Effector memory CD4-positive, alpha-beta T cell (primary cell): Measurements from ENCODE around the gene RHBDL2.
"Not testable (repeated sequence)": the region's sequence is repeated elsewhere in the genome, so short reads cannot be mapped to it uniquely, and the experiment has no call there.

Experiments
- DNase-seq, 3 donors: peaks; one replicate each; pipeline ENCODE4 v3.0.0-alpha.2; 2020
- H3K27ac ChIP-seq: 2 replicates; pipeline ENCODE4 v1.7.0; 2013; ENCODE audit warnings: mild to moderate bottlenecking, low read length, moderate library complexity; ENCODE audit not compliant: insufficient read depth, poor library complexity, severe bottlenecking
- H3K27me3 ChIP-seq: replicated peaks from 2 replicates; pipeline ENCODE4 v1.7.0; 2013; ENCODE audit warnings: mild to moderate bottlenecking, low read length; ENCODE audit not compliant: insufficient read depth, control insufficient read depth, poor library complexity, severe bottlenecking
- H3K36me3 ChIP-seq: 2 replicates; pipeline ENCODE4 v1.7.0; 2013; ENCODE audit warnings: mild to moderate bottlenecking, low read length, moderate library complexity; ENCODE audit not compliant: control insufficient read depth, insufficient read depth
- H3K4me1 ChIP-seq: 2 replicates; pipeline ENCODE4 v1.7.0; 2013; ENCODE audit warnings: low read length, mild to moderate bottlenecking; ENCODE audit not compliant: control insufficient read depth, insufficient read depth, poor library complexity, severe bottlenecking
- H3K4me3 ChIP-seq: 2 replicates; pipeline ENCODE4 v1.7.0; 2013; ENCODE audit warnings: low read length, low read depth, mild to moderate bottlenecking; ENCODE audit not compliant: insufficient read depth, poor library complexity, severe bottlenecking
- H3K9me3 ChIP-seq: 2 replicates; pipeline ENCODE4 v1.7.0; 2013; ENCODE audit warnings: mild to moderate bottlenecking, low read length, moderate library complexity; ENCODE audit not compliant: control insufficient read depth

Gene RHBDL2

DNA sequence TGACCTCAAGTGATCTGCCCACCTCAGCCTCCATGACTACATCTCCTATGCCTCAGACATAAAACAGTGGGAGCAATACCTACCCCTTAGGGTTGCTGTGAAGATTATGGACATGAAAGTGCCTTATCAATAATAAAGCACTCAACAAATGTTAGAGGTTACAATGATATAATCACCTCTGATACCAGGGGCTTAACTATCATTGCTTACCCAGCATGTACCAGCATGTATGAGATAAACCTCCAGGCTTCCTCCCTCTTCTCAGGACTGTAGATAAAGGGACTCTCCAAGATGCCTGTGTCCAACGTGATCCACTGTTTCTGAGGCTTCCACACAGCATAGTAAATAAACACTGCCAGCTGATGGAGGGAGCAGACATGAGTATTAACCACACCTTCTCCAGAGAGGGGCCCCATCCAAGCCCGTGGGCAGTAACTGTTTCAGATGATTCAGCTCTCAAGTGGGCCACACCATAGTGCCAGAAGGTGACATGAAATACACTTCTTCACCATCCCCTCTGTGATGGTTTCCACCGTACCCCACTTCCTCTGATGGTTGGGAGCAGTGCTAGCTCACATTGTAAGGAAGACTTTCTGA is 26.2 kb downstream of the RHBDL2 start:
- Histone ChIP-seq H3K4me1 (no peaks in the 10 kb centered on the region), H3K4me3 (no peak overlapping the region), H3K27ac (no peak overlapping the region), H3K9me3 (no peaks in the 10 kb centered on the region), H3K36me3 (no peaks in the 10 kb centered on the region), H3K27me3 (no peaks in the 10 kb centered on the region)
- no peak for DNase-seq

DNA sequence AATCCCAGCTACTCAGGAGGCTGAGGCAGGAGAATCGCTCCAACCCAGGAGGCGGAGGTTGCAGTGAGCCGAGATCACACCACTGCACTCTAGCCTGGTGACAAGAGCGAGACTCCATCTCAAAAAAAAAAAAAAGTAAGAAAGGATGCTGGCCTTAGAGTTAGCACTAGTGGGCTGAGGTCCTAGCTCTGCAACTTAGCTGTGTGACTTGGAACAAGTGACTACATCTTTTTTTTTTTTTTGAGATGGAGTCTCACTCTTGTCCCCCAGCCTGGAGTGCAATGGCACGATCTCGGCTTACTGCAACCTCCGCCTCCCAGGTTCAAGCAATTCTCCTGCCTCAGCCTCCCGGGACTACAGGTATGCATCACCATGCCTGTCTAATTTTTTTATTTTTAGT is 26.7 kb downstream of the RHBDL2 start:
- H3K4me1 ChIP-seq, H3K27me3 ChIP-seq, H3K27ac ChIP-seq, H3K9me3 ChIP-seq, H3K36me3 ChIP-seq, DNase-seq, H3K4me3 ChIP-seq: not testable (repeated sequence)

DNA sequence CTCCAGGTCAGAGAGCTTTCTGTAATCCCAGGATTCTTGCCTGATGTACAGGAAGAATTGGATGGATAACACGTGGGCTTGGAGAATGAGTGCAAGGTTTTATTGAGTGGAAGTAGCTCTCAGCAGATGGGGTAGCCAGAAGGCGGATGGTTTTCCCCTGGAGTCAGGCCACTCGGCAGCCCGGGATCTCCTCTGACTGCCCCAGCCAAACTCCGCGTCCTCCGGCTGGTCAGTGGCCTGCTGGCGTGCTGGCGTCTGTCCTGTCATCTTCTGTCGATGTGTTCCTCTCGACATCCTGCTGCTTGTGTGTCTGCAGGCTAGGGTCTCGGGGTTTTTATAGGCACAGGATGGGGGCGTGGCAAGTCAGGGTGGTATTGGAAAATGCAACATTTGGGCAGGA is 32.8 kb downstream of the RHBDL2 start:
- Histone ChIP-seq H3K27me3 (no peaks in the 10 kb centered on the region), H3K36me3 (no peaks in the 10 kb centered on the region), H3K9me3 (no peaks in the 10 kb centered on the region), H3K27ac (no peak overlapping the region), H3K4me1 (no peaks in the 10 kb centered on the region), H3K4me3 (no peak overlapping the region)
- DNase-seq, result no peak

DNA sequence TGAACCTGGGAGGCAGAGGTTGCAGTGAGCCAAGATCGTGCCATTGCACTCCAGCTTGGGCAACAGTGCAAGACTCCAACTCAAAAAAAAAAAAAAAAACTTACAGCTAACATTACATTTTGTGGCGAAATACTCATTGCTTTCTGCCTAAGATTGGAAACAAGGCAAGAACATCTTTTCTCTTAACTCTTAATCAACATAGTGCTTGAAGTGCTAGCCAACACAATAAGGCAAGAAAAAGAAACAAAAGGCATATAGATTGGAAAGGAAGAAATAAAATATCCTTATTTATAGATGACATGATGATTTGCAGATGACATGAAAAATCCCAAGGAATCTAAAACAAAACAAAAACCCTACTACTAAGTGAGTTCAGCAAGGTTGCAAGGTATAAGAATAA is 35.6 kb downstream of the RHBDL2 start:
- H3K4me1 ChIP-seq, result no peaks in the 10 kb centered on the region
- DNase-seq, result no peak
- H3K4me3 ChIP-seq, result no peak overlapping the region
- no peaks in the 10 kb centered on the region for H3K9me3 ChIP-seq
- no peaks in the 10 kb centered on the region for H3K36me3 ChIP-seq
- no peaks in the 10 kb centered on the region for H3K27me3 ChIP-seq
- H3K27ac ChIP-seq, result no peak overlapping the region

DNA sequence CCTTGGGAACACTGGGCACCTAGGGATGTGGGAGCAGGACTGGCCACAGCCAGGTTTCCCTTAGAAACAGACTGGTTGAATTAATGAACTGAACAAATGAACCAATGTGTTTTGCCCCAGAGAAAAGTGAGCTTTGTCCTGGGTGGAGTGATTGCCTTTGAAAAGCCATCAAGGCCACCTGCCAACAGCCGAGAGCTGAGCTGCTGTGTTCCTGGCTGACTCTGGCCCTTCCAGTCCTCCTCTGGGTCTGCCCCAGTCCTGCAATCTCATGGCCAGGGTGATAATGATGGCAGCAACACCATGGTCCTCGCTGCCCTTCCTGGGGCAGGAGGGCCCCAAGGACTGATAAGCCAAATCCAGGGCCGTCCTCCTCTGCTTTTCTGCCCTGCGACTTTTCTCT is 42.1 kb downstream of the RHBDL2 start:
- H3K27me3 ChIP-seq, result no peaks in the 10 kb centered on the region
- DNase-seq, result no peak
- no peaks in the 10 kb centered on the region for H3K9me3 ChIP-seq
- H3K4me3 ChIP-seq, result no peak overlapping the region
- H3K4me1 ChIP-seq, result no peaks in the 10 kb centered on the region
- no peaks in the 10 kb centered on the region for H3K36me3 ChIP-seq
- no peak overlapping the region for H3K27ac ChIP-seq

DNA sequence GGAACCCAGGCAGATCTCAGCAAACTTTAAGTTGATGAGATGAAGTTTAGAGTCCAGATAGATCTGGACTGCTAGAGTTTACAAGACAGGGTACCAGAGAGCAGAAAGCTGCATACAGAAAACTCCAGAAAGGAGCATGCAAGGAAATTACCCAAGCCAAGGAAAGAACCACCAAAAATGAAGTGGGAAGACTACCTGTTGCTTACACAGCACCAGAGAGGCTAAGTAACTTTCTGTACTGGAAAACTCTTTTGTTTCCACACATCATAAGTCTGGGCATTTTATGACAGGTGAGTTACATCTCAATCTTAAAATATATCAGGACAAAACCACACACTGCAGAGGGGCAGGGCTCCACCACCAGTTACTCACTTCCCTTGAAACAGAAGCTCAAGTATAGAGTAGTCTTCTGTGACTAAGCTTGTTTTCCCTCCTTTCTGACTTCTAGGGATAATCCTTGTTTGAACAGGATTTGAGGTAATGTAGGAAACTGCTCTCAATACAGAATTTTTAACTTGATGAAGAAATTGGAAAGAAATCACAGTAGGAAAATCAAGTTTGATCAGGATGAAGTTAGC is 42.9 kb downstream of the RHBDL2 start:
- Histone ChIP-seq H3K27me3 (no peaks in the 10 kb centered on the region), H3K9me3 (no peaks in the 10 kb centered on the region), H3K4me3 (no peak overlapping the region), H3K27ac (no peak overlapping the region), H3K4me1 (no peaks in the 10 kb centered on the region), H3K36me3 (no peaks in the 10 kb centered on the region)
- no peak for DNase-seq

DNA sequence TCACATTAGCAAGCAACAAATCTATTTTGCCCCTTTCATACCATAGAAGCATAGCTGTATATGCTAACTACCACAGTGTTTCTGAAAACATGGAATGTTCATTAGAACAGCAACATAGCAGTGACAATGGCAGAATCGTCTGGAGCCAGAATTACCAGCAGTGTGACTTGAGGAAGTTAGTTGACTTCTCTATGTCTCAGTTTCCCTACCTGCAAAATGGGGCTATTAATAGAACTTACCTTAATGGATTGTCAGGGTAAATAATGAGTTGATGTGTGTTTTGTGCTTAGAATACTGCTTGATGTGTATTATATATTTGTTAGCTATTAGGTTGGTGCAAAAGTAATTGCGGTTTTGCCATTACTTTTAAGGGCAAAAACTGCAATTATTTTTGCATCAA is 45.5 kb downstream of the RHBDL2 start:
- H3K27me3 ChIP-seq, result no peaks in the 10 kb centered on the region
- no peak for DNase-seq
- H3K36me3 ChIP-seq, result no peaks in the 10 kb centered on the region
- H3K4me3 ChIP-seq, result no peak overlapping the region
- H3K27ac ChIP-seq, result no peak overlapping the region
- no peaks in the 10 kb centered on the region for H3K4me1 ChIP-seq
- H3K9me3 ChIP-seq, result no peaks in the 10 kb centered on the region

DNA sequence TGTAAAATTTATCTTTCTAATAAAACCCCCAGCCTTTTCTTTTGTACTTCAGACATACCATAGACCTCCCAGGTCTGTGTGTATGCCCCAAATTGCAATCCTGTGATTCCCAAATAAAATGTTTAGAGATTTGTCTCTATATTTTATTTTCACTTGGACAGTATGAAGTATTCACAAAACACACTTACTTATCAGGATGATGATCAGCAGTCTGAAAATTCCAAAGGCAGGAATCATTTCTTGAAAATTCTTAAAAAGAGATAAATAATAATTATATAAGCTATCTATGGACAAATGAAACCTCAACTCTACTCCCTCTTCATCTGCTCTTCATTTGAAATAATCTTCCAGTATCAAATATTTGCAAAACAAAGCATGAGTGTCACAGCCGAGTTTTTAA is 48.7 kb downstream of the RHBDL2 start:
- H3K9me3 ChIP-seq, result no peaks in the 10 kb centered on the region
- DNase-seq, result no peak
- no peak overlapping the region for H3K4me3 ChIP-seq
- no peaks in the 10 kb centered on the region for H3K27me3 ChIP-seq
- no peaks in the 10 kb centered on the region for H3K36me3 ChIP-seq
- H3K4me1 ChIP-seq, result no peaks in the 10 kb centered on the region
- no peak overlapping the region for H3K27ac ChIP-seq

DNA sequence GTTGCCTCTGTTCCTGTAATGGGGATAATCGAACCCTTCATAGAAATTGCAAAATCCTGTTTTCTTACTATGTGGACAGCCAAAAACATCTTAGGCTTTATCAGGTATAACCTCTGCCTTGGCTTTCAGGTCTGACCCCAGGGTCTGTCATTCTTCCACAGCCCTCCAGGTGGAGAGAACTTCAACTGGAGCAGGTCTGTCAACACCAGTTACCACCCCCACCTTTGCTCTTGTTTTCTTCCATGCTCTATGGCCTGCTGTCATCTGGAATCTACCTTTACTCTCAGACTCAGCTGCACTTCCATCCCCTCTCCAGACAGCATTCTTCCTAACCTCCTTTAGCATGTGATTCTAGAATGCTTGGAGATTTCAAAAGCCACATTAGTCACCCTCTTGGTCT is 49.9 kb downstream of the RHBDL2 start:
- no peaks in the 10 kb centered on the region for H3K27me3 ChIP-seq
- H3K36me3 ChIP-seq, result no peaks in the 10 kb centered on the region
- H3K4me1 ChIP-seq, result no peaks in the 10 kb centered on the region
- no peak for DNase-seq
- no peaks in the 10 kb centered on the region for H3K9me3 ChIP-seq
- no peak overlapping the region for H3K4me3 ChIP-seq
- H3K27ac ChIP-seq, result no peak overlapping the region

DNA sequence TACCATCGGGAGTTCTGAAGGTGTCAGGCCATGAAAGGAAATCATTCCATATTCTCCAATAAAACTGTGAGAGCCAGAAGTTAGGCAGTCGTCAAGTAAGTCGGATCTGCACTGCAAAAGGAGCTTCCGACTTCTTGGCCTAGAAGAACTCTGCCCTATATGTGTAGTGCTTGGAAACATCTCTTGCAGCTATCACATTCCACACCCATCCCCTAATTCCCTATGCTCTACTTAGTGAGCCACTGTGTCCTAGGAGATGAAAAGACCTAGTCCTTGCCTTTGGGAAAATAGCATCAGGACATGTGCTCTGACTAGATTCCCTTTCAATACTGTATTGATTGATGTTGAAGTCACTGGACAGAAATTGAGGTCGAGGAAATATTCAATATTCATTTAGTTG is 52.0 kb downstream of the RHBDL2 start:
- Histone ChIP-seq H3K4me3 (no peak overlapping the region), H3K27me3 (no peaks in the 10 kb centered on the region), H3K36me3 (no peaks in the 10 kb centered on the region), H3K4me1 (no peaks in the 10 kb centered on the region), H3K27ac (no peak overlapping the region), H3K9me3 (no peaks in the 10 kb centered on the region)
- no peak for DNase-seq
